GM19397 (cell line): ENCODE measurements around the gene NRBP1.

Source experiments
- ATAC-seq: cut with Tn5 transposase; IDR thresholded peaks from one replicate; pipeline ENCODE4 v1.9.1; 2021; ENCODE audit warnings: mild to moderate bottlenecking, moderate library complexity; ENCODE audit not compliant: unreplicated experiment

The NRBP1 gene

GRCh38 chr2:27428213-27428977 lies at the start of gene NRBP1:
TSS of gene NRBP1 (plus strand) at chr2:27428631. CDS start at chr2:27433274, 4,643 bp downstream.
- ATAC-seq: peak; percentile 88

- ATAC-seq: no peak
These were observed 49.6 kb upstream of the NRBP1 start for GRCh38 chr2:27378809-27379290.

GRCh38 chr2:27379383-27379835 lies 49.0 kb upstream of the NRBP1 start:
- ATAC-seq: no peak

GRCh38 chr2:27379836-27380625 lies 48.4 kb upstream of the NRBP1 start:
- no peak for ATAC-seq

- ATAC-seq: peak; percentile 86
These were observed 47.5 kb upstream of the NRBP1 start, which contains the start of gene ZNF513 for GRCh38 chr2:27380626-27381545. TSS of gene ZNF513 (minus strand) at chr2:27380734. CDS start at chr2:27380526, 208 bp downstream.

- ATAC-seq: no peak
These were observed 46.8 kb upstream of the NRBP1 start for GRCh38 chr2:27381577-27382181.

GRCh38 chr2:27390822-27391679 lies 37.4 kb upstream of the NRBP1 start:
- no peak for ATAC-seq

GRCh38 chr2:27393225-27393624 lies 35.2 kb upstream of the NRBP1 start:
- ATAC-seq: no peak

- no peak for ATAC-seq
These were observed 29.5 kb upstream of the NRBP1 start for GRCh38 chr2:27398962-27399361.

GRCh38 chr2:27400348-27401135 lies 27.9 kb upstream of the NRBP1 start:
- no peak for ATAC-seq

- ATAC-seq: no peak
These were observed 20.5 kb upstream of the NRBP1 start for GRCh38 chr2:27407798-27408491.

GRCh38 chr2:27408601-27409320 lies 19.7 kb upstream of the NRBP1 start:
- ATAC-seq: peak; percentile 15

- peak; percentile 97 for ATAC-seq
These were observed 18.9 kb upstream of the NRBP1 start, which contains the start of gene PPM1G for GRCh38 chr2:27409321-27410073. TSS of gene PPM1G (minus strand) at chr2:27409591. CDS start at chr2:27409422, 169 bp downstream.

- no peak for ATAC-seq
These were observed 15.8 kb upstream of the NRBP1 start for GRCh38 chr2:27412419-27413152.

GRCh38 chr2:27416151-27416550 lies 12.3 kb upstream of the NRBP1 start:
- ATAC-seq: no peak

GRCh38 chr2:27420996-27421395 lies 7.4 kb upstream of the NRBP1 start:
- no peak for ATAC-seq
